K562 (cell line): Measurements from ENCODE around the gene C6orf62. TPM values are rescaled to one million over a fixed set of nuclear protein-coding genes. Genes with fewer than 3 reads are reported as not detected.
A peak's percentile ranks its signal among the peaks of the same experiment; 100 is the strongest.

Experiments
- ATF3 ChIP-seq, 2 experiments: fragments of 450-650 bp in 1 of 2; sonication (generic) in 1 of 2; formaldehyde crosslinking in 1 of 2; IDR thresholded peaks in 1 of 2; conservative IDR thresholded peaks in 1 of 2; 2 replicates each; pipeline versions ENCODE4 v1.6.1 to v1.8.1; 2016 to 2023; ENCODE audit warnings: mild to moderate bottlenecking in 2 of 2, moderate library complexity in 2 of 2, inconsistent platforms in 1 of 2, missing genetic modification reagents in 1 of 2
- BCOR ChIP-seq: fragments of 450-650 bp; IDR thresholded peaks from 2 replicates; pipeline ENCODE4 v1.6.1; 2016
- C11orf30 ChIP-seq: fragments of 450-650 bp; IDR thresholded peaks from 2 replicates; pipeline ENCODE4 v1.6.1; 2016; ENCODE audit warnings: low read depth, mild to moderate bottlenecking
- CBX2 ChIP-seq: fragments of 200-600 bp; sonication (generic); IDR thresholded peaks from one replicate; pipeline ENCODE4 v1.6.1; 2012; ENCODE audit warnings: mild to moderate bottlenecking, low read length, inconsistent platforms; ENCODE audit not compliant: insufficient read depth, poor library complexity, severe bottlenecking
- CREBBP ChIP-seq: IDR thresholded peaks from one replicate; pipeline ENCODE4 v1.6.1; 2012; ENCODE audit warnings: low read depth, mild to moderate bottlenecking, control low read depth, inconsistent platforms, low read length
- ELF2 ChIP-seq: fragments of 250-450 bp; sonication (Bioruptor Pico); IDR thresholded peaks from 2 replicates; pipeline ENCODE4 v1.5.0; 2021; ENCODE audit warnings: mild to moderate bottlenecking
- ETV1 ChIP-seq: fragments of 450-650 bp; conservative IDR thresholded peaks from 2 replicates; pipeline ENCODE4 v1.6.1; 2016; ENCODE audit warnings: missing genetic modification characterization, control low read depth, low read depth, missing compliant biosample characterization
- HMG20A ChIP-seq: fragments of 450-650 bp; formaldehyde crosslinking; conservative IDR thresholded peaks from 2 replicates; pipeline ENCODE4 v1.4.0; 2020; ENCODE audit warnings: mild to moderate bottlenecking, mixed read lengths
- KAT2B ChIP-seq: IDR thresholded peaks from one replicate; pipeline ENCODE4 v1.6.1; 2012; ENCODE audit warnings: low read depth, mild to moderate bottlenecking, control low read depth, inconsistent platforms, low read length, moderate library complexity
- MYC ChIP-seq, 2 experiments: fragments of 250-450 bp in 1 of 2; sonication (Bioruptor Pico) in 1 of 2; IDR thresholded peaks; 2 replicates each; pipeline versions ENCODE4 v1.5.1 to v1.6.1; 2012 to 2021; ENCODE audit warnings: low read depth in 2 of 2, borderline replicate concordance in 1 of 2, improper control_type of control experiment in 1 of 2, low read length in 1 of 2, mild to moderate bottlenecking in 1 of 2, moderate library complexity in 1 of 2
- RAD21 ChIP-seq, 2 experiments: fragments of 250-450 bp in 1 of 2; fragments of 450-650 bp in 1 of 2; sonication (Bioruptor Pico) in 1 of 2; formaldehyde crosslinking in 1 of 2; IDR thresholded peaks in 1 of 2; conservative IDR thresholded peaks in 1 of 2; 2 replicates each; pipeline versions ENCODE4 v1.4.0 to v1.8.0; 2020 to 2022; ENCODE audit warnings: mild to moderate bottlenecking in 2 of 2, moderate library complexity in 1 of 2
- SAFB ChIP-seq: fragments of 200-400 bp; formaldehyde crosslinking; IDR thresholded peaks from 2 replicates; pipeline ENCODE4 v1.6.1; 2017; ENCODE audit warnings: low read depth, low read length, borderline replicate concordance
- SNIP1 ChIP-seq: fragments of 450-650 bp; IDR thresholded peaks from 2 replicates; pipeline ENCODE4 v1.7.1; 2017; ENCODE audit warnings: low read depth, mild to moderate bottlenecking
- SREBF2 ChIP-seq: sonication (generic); formaldehyde crosslinking; IDR thresholded peaks from 2 replicates; pipeline ENCODE4 v1.4.0; 2020; ENCODE audit warnings: mild to moderate bottlenecking, missing genetic modification reagents
- TCFL5 ChIP-seq: fragments of 250-450 bp; sonication (Bioruptor Pico); conservative IDR thresholded peaks from 2 replicates; pipeline ENCODE4 v1.6.1; 2021; ENCODE audit warnings: mild to moderate bottlenecking, moderate library complexity, matching md5 sums
- TOE1 ChIP-seq, 2 experiments: fragments of 450-650 bp in 1 of 2; sonication (generic) in 1 of 2; formaldehyde crosslinking in 1 of 2; IDR thresholded peaks; 2 replicates each; pipeline versions ENCODE4 v1.7.1 to v1.8.0; 2016 to 2022; ENCODE audit warnings: borderline replicate concordance in 2 of 2, mild to moderate bottlenecking in 2 of 2, antibody characterized with exemption in 1 of 2, inconsistent platforms in 1 of 2, low read depth in 1 of 2, missing genetic modification reagents in 1 of 2, moderate library complexity in 1 of 2
- ZNF12 ChIP-seq: sonication (generic); formaldehyde crosslinking; IDR thresholded peaks from 2 replicates; pipeline ENCODE4 v1.4.0; 2020; ENCODE audit warnings: mild to moderate bottlenecking, missing genetic modification reagents
- ZNF133 ChIP-seq: fragments of 250-450 bp; sonication (Bioruptor Pico); IDR thresholded peaks from 2 replicates; pipeline ENCODE4 v1.4.0; 2020; ENCODE audit warnings: mild to moderate bottlenecking
- ZNF311 ChIP-seq: fragments of 250-450 bp; sonication (Bioruptor Pico); IDR thresholded peaks from 2 replicates; pipeline ENCODE4 v1.4.0; 2020; ENCODE audit warnings: mild to moderate bottlenecking, moderate library complexity
- polyA plus RNA-seq, 8 experiments: library from polyadenylated mRNA; depleted of rRNA in 4 of 8; stranded (reverse) in 5 of 8; unstranded in 3 of 8; fragments of >200 nt; fragmentation: Nextera tagmentation in 2 of 8; fragmentation: Illumina TruSeq in 1 of 8; extraction: Ambion mirVana in 2 of 8; extraction: Trizol in 1 of 8; gene quantifications; 2 replicates each; pipeline versions ENCODE4 v1.2.1 to v1.2.3, GENCODE V29; 2011 to 2014; ENCODE audit warnings: inconsistent platforms in 1 of 8, missing spikeins in 1 of 8
- total RNA-seq, 7 experiments: library from RNA; depleted of rRNA in 6 of 7; stranded (reverse); fragments of >200 nt in 6 of 7; fragmentation: Illumina TruSeq in 2 of 7; extraction: Trizol in 2 of 7; gene quantifications; 2 replicates each; pipeline versions ENCODE4 v1.2.1 to v1.2.3, GENCODE V29; 2011 to 2021; ENCODE audit warnings: low replicate concordance in 1 of 7
- TF ChIP-seq, protein P1 (sequence below): fragments of 150-350 bp; IDR thresholded peaks from 2 replicates; pipeline ENCODE4 v1.6.1; 2014; ENCODE audit warnings: low read depth, mild to moderate bottlenecking, low read length, borderline replicate concordance
- TF ChIP-seq, protein P2 (sequence below): fragments of 450-650 bp; IDR thresholded peaks from 2 replicates; pipeline ENCODE4 v1.6.1; 2017; ENCODE audit warnings: mild to moderate bottlenecking, moderate library complexity

Gene C6orf62
- total and polyA plus RNA-seq, 9 of the 15 experiments (the other 6 are each of a cell fraction or from before 2014, with no cell fraction given) = 48.5 to 579 (median 111) TPM

GRCh38 chr6:24666641-24667377 lies 52.1 kb downstream of the C6orf62 start, which contains the start of the genes ACOT13 and TDP2 (continued):
- TF ChIP-seq ATF3 (IDR thresholded peaks at IDR 0.05) (peak; percentile 78), ATF3 (CRISPR knock-in tag; conservative IDR thresholded peaks at IDR 0.05) (no peak; the same call in 1 of the 2 replicates), HMG20A (CRISPR knock-in tag) (no peak), SAFB (no peak; the same call in 1 of the 2 replicates), ETV1 (peak; percentile 80), ELF2 (peak; percentile 67; the same call in 1 of the 2 replicates), ZNF133 (no peak), MYC (IDR thresholded peaks at IDR 0.05; ENCODE audit: low read depth, low read length) (peak; percentile 83; the same call in 1 of the 2 replicates), MYC (CRISPR knock-in tag; IDR thresholded peaks at IDR 0.05; ENCODE audit: borderline replicate concordance, low read depth) (peak; percentile 60; the same call in 1 of the 2 replicates), ZNF311 (CRISPR knock-in tag) (no peak), ZNF12 (CRISPR knock-in tag) (no peak), RAD21 (CRISPR knock-in tag; conservative IDR thresholded peaks at IDR 0.05 in 1 of 2, IDR thresholded peaks at IDR 0.05 in 1 of 2) (peak; percentile 53 to 56; a peak in 3 of 4 replicates), CREBBP (no peak), TCFL5 (CRISPR knock-in tag) (no peak), KAT2B (no peak), BCOR (no peak), CBX2 (no peak), TOE1 (IDR thresholded peaks at IDR 0.05; ENCODE audit: borderline replicate concordance) (peak; percentile 96), TOE1 (CRISPR knock-in tag; IDR thresholded peaks at IDR 0.05; ENCODE audit: borderline replicate concordance, low read depth) (no peak), SNIP1 (no peak; the same call in 1 of the 2 replicates), C11orf30 (peak; percentile 88), SREBF2 (CRISPR knock-in tag) (no peak)
- TF ChIP-seq, protein P1, sequence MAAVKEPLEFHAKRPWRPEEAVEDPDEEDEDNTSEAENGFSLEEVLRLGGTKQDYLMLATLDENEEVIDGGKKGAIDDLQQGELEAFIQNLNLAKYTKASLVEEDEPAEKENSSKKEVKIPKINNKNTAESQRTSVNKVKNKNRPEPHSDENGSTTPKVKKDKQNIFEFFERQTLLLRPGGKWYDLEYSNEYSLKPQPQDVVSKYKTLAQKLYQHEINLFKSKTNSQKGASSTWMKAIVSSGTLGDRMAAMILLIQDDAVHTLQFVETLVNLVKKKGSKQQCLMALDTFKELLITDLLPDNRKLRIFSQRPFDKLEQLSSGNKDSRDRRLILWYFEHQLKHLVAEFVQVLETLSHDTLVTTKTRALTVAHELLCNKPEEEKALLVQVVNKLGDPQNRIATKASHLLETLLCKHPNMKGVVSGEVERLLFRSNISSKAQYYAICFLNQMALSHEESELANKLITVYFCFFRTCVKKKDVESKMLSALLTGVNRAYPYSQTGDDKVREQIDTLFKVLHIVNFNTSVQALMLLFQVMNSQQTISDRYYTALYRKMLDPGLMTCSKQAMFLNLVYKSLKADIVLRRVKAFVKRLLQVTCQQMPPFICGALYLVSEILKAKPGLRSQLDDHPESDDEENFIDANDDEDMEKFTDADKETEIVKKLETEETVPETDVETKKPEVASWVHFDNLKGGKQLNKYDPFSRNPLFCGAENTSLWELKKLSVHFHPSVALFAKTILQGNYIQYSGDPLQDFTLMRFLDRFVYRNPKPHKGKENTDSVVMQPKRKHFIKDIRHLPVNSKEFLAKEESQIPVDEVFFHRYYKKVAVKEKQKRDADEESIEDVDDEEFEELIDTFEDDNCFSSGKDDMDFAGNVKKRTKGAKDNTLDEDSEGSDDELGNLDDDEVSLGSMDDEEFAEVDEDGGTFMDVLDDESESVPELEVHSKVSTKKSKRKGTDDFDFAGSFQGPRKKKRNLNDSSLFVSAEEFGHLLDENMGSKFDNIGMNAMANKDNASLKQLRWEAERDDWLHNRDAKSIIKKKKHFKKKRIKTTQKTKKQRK = no peak
- TF ChIP-seq, protein P2, sequence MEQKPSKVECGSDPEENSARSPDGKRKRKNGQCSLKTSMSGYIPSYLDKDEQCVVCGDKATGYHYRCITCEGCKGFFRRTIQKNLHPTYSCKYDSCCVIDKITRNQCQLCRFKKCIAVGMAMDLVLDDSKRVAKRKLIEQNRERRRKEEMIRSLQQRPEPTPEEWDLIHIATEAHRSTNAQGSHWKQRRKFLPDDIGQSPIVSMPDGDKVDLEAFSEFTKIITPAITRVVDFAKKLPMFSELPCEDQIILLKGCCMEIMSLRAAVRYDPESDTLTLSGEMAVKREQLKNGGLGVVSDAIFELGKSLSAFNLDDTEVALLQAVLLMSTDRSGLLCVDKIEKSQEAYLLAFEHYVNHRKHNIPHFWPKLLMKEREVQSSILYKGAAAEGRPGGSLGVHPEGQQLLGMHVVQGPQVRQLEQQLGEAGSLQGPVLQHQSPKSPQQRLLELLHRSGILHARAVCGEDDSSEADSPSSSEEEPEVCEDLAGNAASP = no peak
